MCF 10A (cell line): Measurements from ENCODE around the gene PFDN5. TPM values are rescaled to one million over a fixed set of nuclear protein-coding genes. Genes with fewer than 3 reads are reported as not detected.

ENCODE experiments used
- BruUV-seq: library from RNA; stranded (reverse); fragments of 400-500 nt; replicated peaks from 2 replicates; lab custom pipeline; 2021; lab: Mats Ljungman, UMichigan
- CTCF ChIA-PET: fragments of 300-600 bp; sonication (Branson Sonifier 250); formaldehyde crosslinking; extraction: SDS; loops from one replicate; lab custom pipeline; 2021; ENCODE audit warnings: antibody characterized with exemption, inconsistent platforms; lab: Yijun Ruan, JAX
- POLR2A ChIA-PET: fragments of 300-600, 350-650 bp; sonication (Branson Sonifier 250); formaldehyde crosslinking; extraction: SDS; loops from one replicate; lab custom pipeline; 2020; ENCODE audit warnings: antibody characterized with exemption, inconsistent platforms; lab: Yijun Ruan, JAX
- DNase-seq: peaks from one replicate; pipeline ENCODE4 v3.0.0-alpha.2; 2018; ENCODE audit not compliant: unreplicated experiment
- H3K27ac Mint-ChIP-seq: one replicate; pipeline ENCODE4 v1.8.0; 2022; ENCODE audit warnings: mild to moderate bottlenecking, low read depth, mixed read lengths; ENCODE audit not compliant: unreplicated experiment
- H3K27me3 Mint-ChIP-seq: one replicate; pipeline ENCODE4 v1.8.0; 2022; ENCODE audit warnings: mixed read lengths; ENCODE audit not compliant: insufficient read depth, unreplicated experiment
- H3K36me3 Mint-ChIP-seq: one replicate; pipeline ENCODE4 v1.8.0; 2022; ENCODE audit warnings: mild to moderate bottlenecking, moderate library complexity, mixed read lengths; ENCODE audit not compliant: insufficient read depth, unreplicated experiment
- H3K4me1 Mint-ChIP-seq: one replicate; pipeline ENCODE4 v1.8.0; 2022; ENCODE audit warnings: mixed read lengths; ENCODE audit not compliant: insufficient read depth, unreplicated experiment
- H3K4me3 Mint-ChIP-seq: one replicate; pipeline ENCODE4 v1.8.0; 2022; ENCODE audit warnings: mild to moderate bottlenecking, moderate library complexity, mixed read lengths; ENCODE audit not compliant: unreplicated experiment
- H3K9me3 Mint-ChIP-seq: one replicate; pipeline ENCODE4 v1.8.0; 2022; ENCODE audit warnings: mixed read lengths; ENCODE audit not compliant: unreplicated experiment
- CTCF ChIP-seq: fragments of 200-600 bp; IDR thresholded peaks from one replicate; pipeline ENCODE4 v1.8.0; 2022; ENCODE audit warnings: antibody characterized with exemption, mild to moderate bottlenecking; ENCODE audit not compliant: unreplicated experiment
- intact Hi-C: fragments of 100-400 bp; cut with micrococcal nuclease; formaldehyde crosslinking; loops from 2 replicates; pipeline ENCODE4 v1.14.1; 2022
- total RNA-seq: library from RNA; stranded (reverse); gene quantifications from 2 replicates; pipeline ENCODE4 v1.2.3, GENCODE V29; 2022

The PFDN5 gene
- total RNA-seq, 1 experiment from 2014 or later = 205 TPM

DNA sequence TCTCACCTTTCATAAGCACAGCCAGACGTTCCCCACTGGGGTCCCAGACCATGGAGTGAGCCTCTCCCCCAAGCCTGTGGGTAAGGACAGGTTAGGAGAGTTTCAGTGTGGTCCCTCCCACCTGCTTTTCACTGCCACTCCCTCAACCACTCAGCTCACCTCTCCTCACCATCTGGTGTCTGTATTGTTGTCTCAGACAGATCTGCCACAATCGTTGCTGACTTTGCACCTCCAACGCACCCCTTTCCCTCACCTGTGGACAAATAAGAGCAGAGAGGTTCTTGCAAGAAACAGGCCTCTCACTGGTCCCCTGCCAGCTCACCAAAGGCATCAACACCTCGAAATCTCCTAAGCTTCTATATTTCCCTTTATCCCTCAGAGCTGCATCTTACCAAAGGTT is 12.9 kb downstream of the PFDN5 start:
- Mint-ChIP-seq H3K4me3 (no peak overlapping the region), H3K27ac (peak overlapping the region; percentile 86), H3K9me3 (no peaks in the 10 kb centered on the region), H3K36me3 (peaks cover 36% of the 10 kb centered on the region), H3K27me3 (no peaks in the 10 kb centered on the region), H3K4me1 (no peaks in the 10 kb centered on the region)
- CTCF ChIA-PET = interaction anchor here (1.1 to 4.8 kb wide), 2 partner anchors 12 to 44 kb away, joined by 4 to 38 read pairs; partner anchors contain the start of gene AAAS
- BruUV-seq = no TSS peak
- TF ChIP-seq CTCF = no peak
- POLR2A ChIA-PET = interaction anchor here (0.6 to 1.6 kb wide), 4 partner anchors 9 to 209 kb away, joined by 3 to 10 read pairs (median 4); partner anchors contain the start of genes AAAS and MYG1
- intact Hi-C loops = no loop called here
- DNase-seq = no peak

- H3K4me3 Mint-ChIP-seq = no peak overlapping the region
- H3K27me3 Mint-ChIP-seq = no peaks in the 10 kb centered on the region
- intact Hi-C loops = no loop called here
- H3K9me3 Mint-ChIP-seq = no peaks in the 10 kb centered on the region
- BruUV-seq = no TSS peak
- no peak for TF ChIP-seq CTCF
- H3K27ac Mint-ChIP-seq = no peak overlapping the region
- peaks cover 61% of the 10 kb centered on the region for H3K36me3 Mint-ChIP-seq
- DNase-seq = no peak
- CTCF ChIA-PET = no interaction called here
- no peaks in the 10 kb centered on the region for H3K4me1 Mint-ChIP-seq
- POLR2A ChIA-PET = interaction anchor here (0.6 to 1.3 kb wide), 3 partner anchors 20 to 186 kb away, joined by 3 to 5 read pairs (median 4); no protein-coding TSS in a partner anchor
These were observed 18.7 kb downstream of the PFDN5 start for GRCh38 chr12:53313996-53314395.

DNA sequence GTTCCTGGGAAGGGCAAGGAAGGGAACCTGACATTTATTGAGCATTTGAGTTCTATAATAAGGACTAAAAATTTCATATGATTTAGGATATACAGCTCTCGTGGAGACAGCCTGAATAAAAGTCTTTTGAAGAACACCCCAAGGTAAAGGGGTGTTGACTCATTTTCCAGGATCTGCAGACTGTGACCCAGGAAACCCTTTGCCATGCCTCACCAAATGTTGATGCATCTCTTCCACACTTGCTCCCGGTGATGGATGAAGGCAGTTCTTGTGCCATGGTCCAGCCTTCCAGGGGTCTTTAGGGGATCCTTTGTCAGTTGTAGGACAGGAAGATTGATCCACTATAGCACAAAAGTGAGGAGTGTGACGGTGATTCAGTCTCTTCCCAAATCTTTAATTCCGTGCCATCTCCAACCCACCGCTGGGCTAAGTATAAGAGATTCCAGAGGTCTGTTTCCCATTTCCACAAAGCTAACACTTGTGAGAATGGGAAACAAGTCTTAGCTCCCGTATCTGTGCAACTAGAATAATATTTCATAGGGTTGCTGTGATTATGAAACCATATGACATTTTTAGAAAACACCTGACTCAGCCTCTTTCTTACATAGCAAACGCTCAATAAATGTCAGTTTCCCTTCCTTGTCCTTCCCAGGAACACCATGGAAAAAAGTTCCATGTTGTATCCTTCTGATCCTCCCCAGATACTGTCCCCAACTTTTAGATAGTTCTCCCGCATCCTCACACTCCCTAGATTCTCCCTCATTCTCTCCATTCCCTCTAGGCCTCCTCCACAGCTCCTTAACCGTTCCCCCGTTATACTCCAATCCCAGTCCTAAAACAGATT is 25.2 kb downstream of the PFDN5 start:
- Mint-ChIP-seq H3K27ac (peak overlapping the region; percentile 93), H3K4me1 (peaks cover 23% of the 10 kb centered on the region), H3K9me3 (no peaks in the 10 kb centered on the region), H3K36me3 (peaks cover 47% of the 10 kb centered on the region), H3K4me3 (peak overlapping the region; percentile 90), H3K27me3 (no peaks in the 10 kb centered on the region)
- ChIA-PET CTCF (interaction anchor here (0.5 to 5.9 kb wide), 41 partner anchors 10 to 426 kb away, joined by 3 to 92 read pairs (median 5); partner anchors contain the start of genes AMHR2, MYG1, PFDN5 and SP1), POLR2A (interaction anchor here (0.6 to 5.8 kb wide), 32 partner anchors 10 to 355 kb away, joined by 3 to 79 read pairs (median 7); partner anchors contain the start of genes ATP5MC2, CSAD, MAP3K12 and MYG1)
- intact Hi-C loops = loop anchor here (2.0 to 10.0 kb wide), 2 partner anchors 22 to 354 kb away; partner anchors contain the start of genes ATP5MC2 and MYG1
- no peak for DNase-seq
- TSS peak; percentile 81 for BruUV-seq
- TF ChIP-seq CTCF = no peak
